Renal pelvis (tissue), 12 donors: ENCODE data around the gene PLK1. TPM values are rescaled to one million over a fixed set of nuclear protein-coding genes. Genes with fewer than 3 reads are reported as not detected.
"Not testable (repeated sequence)": the region's sequence is repeated elsewhere in the genome, so short reads cannot be mapped to it uniquely, and the experiment has no call there.

Experiments used
- DNase-seq: peaks from one replicate; pipeline ENCODE4 v3.0.0-alpha.2; 2013
- long read RNA-seq, 16 experiments: transcript quantifications; one replicate each; lab custom pipeline, GENCODE V29; 2026
- polyA plus RNA-seq, 3 donors: library from polyadenylated mRNA; unstranded; fragments of 120-200 nt; gene quantifications; one replicate each; pipeline ENCODE4 v1.2.1, GENCODE V29; 2013; ENCODE audit not compliant: insufficient read length in 3 of 3

The PLK1 gene
- 10 to 100 TPM; 31.7 to 36.4 (median 31.8) TPM for polyA plus RNA-seq
- long read RNA-seq, donor 1, partial matches to known transcripts, result 0 of 3 reads
- long read RNA-seq, donor 1, other reads (novel, unspliced or antisense), result 0 of 3 reads
- long read RNA-seq, donor 2, full-length matches to known transcripts, result 14 of 19 reads
- long read RNA-seq, donor 2, partial matches to known transcripts, result 5 of 19 reads
- long read RNA-seq, donor 2, other reads (novel, unspliced or antisense), result 0 of 19 reads
- long read RNA-seq, donor 3, partial matches to known transcripts, result 0 of 4 reads
- long read RNA-seq, donor 3, other reads (novel, unspliced or antisense), result 0 of 4 reads
- long read RNA-seq, donor 4, full-length matches to known transcripts, result 12 of 12 reads
- long read RNA-seq, donor 4, partial matches to known transcripts, result 0 of 12 reads
- long read RNA-seq, donor 4, other reads (novel, unspliced or antisense), result 0 of 12 reads
- long read RNA-seq, donor 5, partial matches to known transcripts, result 0 of 2 reads
- long read RNA-seq, donor 5, other reads (novel, unspliced or antisense), result 0 of 2 reads
- long read RNA-seq, donor 6, full-length matches to known transcripts, result 6 of 6 reads
- long read RNA-seq, donor 6, partial matches to known transcripts, result 0 of 6 reads
- long read RNA-seq, donor 6, other reads (novel, unspliced or antisense), result 0 of 6 reads
- long read RNA-seq, donor 7, transcript PLK1-201 (10 exons, 2,227 nt), result major isoform, 6 of 6 reads
- long read RNA-seq, donor 7, partial matches to known transcripts, result 0 of 6 reads
- long read RNA-seq, donor 7, other reads (novel, unspliced or antisense), result 0 of 6 reads
- long read RNA-seq, donor 8, transcript PLK1-201 (10 exons, 2,227 nt), result major isoform, 5 of 5 reads
- long read RNA-seq, donor 8, partial matches to known transcripts, result 0 of 5 reads
- long read RNA-seq, donor 8, other reads (novel, unspliced or antisense), result 0 of 5 reads
- long read RNA-seq, donor 9, transcript PLK1-201 (10 exons, 2,227 nt), result major isoform, 10 of 10 reads
- long read RNA-seq, donor 9, partial matches to known transcripts, result 0 of 10 reads
- long read RNA-seq, donor 9, other reads (novel, unspliced or antisense), result 0 of 10 reads
- long read RNA-seq, donor 10, transcript PLK1-201 (10 exons, 2,227 nt), result major isoform, 6 of 11 reads
- long read RNA-seq, donor 10, partial matches to known transcripts, result 5 of 11 reads
- long read RNA-seq, donor 10, other reads (novel, unspliced or antisense), result 0 of 11 reads
- long read RNA-seq, donor 11, transcript PLK1-201 (10 exons, 2,227 nt), result major isoform, 6 of 6 reads
- long read RNA-seq, donor 11, partial matches to known transcripts, result 0 of 6 reads
- long read RNA-seq, donor 11, other reads (novel, unspliced or antisense), result 0 of 6 reads
- long read RNA-seq, donor 12, full-length matches to known transcripts, result 13 of 18 reads
- long read RNA-seq, donor 12, partial matches to known transcripts, result 5 of 18 reads
- long read RNA-seq, donor 12, other reads (novel, unspliced or antisense), result 0 of 18 reads
- long read RNA-seq, donor 13, partial matches to known transcripts, result 7 of 9 reads
- long read RNA-seq, donor 13, other reads (novel, unspliced or antisense), result 0 of 9 reads
- long read RNA-seq, donor 14, result 0 reads
- long read RNA-seq, donor 15, result 0 reads
- long read RNA-seq, donor 16, partial matches to known transcripts, result 0 of 2 reads
- long read RNA-seq, donor 16, other reads (novel, unspliced or antisense), result 0 of 2 reads

- DNase-seq, result peak; percentile 84
Observed at GRCh38 chr16:23678430-23679273, at the start of gene PLK1. Gene PLK1, plus strand, starts transcription at chr16:23678889. Its CDS starts 44 bp downstream, at chr16:23678933.

GRCh38 chr16:23629516-23629915, 49.2 kb upstream of the PLK1 start:
- no peak for DNase-seq

- not testable (repeated sequence) for DNase-seq
Observed at GRCh38 chr16:23631874-23632273, 46.8 kb upstream of the PLK1 start.

GRCh38 chr16:23634461-23635036, 44.1 kb upstream of the PLK1 start:
- no peak for DNase-seq

DNA sequence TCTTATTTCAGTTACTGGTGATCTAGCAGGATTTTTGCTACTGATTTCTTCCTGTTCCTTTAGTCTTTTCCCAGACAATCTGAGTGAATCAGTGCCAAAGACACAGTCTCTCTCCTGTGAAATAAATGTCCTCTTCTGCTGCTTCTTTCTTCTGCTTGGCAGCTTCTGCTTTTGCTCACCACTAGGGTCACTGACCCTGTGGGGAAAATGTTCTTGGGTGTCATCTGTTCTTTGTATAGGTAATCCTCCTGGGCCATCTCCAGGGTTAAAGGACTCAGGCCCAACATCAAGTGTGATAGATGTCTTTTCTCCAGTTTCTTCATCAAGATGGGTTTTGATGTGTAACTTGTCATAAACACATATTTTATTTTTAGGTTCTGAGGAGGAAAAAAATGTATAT, 42.7 kb upstream of the PLK1 start:
- no peak for DNase-seq

- DNase-seq, result no peak
Observed at GRCh38 chr16:23640615-23640930, 38.1 kb upstream of the PLK1 start.

DNA sequence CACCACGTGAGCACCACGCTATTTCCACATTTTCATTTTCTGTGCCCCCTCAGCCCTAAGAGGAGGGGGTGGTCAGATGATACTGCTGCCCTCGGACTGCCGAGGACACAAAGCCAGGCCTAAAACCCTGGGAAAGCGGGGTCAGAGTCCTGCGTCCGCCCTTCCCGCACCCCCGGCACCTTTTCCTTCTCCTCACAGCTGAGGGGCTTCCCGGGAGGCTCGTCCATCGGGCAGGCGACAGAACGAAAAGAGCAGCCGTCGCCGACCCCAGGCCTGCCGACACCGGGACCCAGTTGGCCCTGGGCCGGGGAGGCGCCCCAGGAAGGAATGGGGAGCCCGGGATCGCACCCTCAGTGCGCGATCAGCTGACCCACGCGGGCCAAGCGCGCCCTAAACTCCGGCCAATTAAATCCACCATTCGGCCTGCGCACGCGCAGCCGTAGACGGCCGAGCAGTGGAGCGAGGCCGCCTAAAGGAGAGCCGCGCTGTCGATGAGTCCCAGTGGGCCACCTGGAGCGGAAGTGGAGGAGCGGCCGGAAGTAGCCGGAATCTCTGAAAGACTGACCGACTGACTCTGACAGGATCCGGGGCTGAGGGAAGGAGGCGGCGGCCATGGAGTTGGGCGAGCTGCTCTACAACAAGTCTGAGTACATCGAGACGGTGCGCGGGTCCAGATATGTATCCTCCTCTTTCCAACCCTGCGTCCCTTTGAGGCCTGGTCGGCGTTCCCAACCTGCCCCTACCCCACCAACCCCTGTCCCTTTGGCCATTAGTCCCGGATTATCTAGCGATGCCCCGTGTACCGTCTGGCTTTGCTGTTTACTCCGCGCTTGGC, 37.5 kb upstream of the PLK1 start, which contains the start of the genes DCTN5 and PALB2:
TSS of gene DCTN5 (plus strand) at position 536 of the 835 bp plus-strand sequence. CDS start at position 613, 77 bp downstream.
TSS of gene PALB2 (minus strand) at position 380 of the 835 bp plus-strand sequence. CDS start at position 227, 153 bp downstream.
- DNase-seq, result peak; percentile 93

GRCh38 chr16:23642246-23642774, 36.4 kb upstream of the PLK1 start:
- DNase-seq, result no peak

GRCh38 chr16:23650674-23651416, 27.8 kb upstream of the PLK1 start:
- no peak for DNase-seq

DNA sequence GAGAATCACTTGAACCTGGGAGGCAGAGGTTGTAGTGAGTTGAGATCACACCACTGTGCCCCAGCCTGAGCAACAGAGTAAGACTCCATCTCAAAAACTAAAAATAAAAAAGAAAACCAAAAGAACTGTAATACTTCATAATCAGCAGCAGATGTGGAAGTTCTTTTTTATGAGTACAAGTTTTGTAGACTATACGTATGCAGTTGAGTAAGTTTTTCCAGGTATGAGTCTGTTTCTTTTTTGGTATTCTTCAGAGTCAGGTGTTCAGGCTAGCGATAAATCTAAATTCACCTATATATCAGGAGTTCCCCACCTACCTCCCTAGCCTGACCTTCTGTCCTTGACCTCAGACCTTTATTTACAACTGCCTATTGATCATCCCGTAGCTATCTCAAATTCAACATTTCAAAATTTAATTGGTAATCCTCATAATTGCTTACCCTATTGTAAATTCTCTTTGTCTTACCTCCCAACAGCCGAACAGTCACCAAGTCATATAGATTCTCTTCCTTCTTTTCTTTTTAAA, 26.7 kb upstream of the PLK1 start:
- DNase-seq, result no peak

DNA sequence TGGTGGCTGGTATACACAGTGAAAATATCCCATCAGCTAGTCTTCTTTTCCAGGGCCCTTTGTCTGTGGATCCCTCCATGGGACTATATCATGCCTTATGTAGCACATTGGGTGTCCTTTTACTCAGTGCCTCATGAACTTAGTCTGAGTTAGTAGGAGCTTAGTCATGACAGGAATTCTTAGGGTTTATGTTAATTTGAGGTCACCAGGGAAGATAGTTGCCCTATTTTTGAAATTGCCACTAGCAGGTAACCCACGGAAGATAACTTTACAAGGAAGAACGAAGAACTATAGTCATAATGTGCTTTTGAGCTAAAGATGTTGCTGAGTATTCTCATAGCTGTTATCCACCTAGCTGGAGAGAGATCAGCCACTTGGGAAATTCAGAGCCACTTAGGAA, 14.8 kb upstream of the PLK1 start:
- DNase-seq, result no peak

GRCh38 chr16:23666571-23667354, 11.9 kb upstream of the PLK1 start:
- no peak for DNase-seq

DNA sequence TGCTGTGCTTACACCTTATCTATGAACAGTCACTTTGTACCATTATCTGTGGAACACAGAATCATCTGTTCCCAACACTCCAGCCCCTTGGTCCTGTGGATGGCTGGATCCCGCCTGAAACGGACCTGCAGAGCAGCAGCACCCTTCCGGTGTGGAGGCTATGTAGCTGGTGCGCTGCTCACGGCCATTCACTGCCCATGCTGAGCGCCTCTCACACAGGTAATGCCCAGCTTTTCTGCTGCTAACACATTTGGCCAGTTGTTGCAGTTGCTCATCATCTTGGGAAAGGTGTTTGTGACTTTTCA, 11.4 kb upstream of the PLK1 start:
- no peak for DNase-seq

DNA sequence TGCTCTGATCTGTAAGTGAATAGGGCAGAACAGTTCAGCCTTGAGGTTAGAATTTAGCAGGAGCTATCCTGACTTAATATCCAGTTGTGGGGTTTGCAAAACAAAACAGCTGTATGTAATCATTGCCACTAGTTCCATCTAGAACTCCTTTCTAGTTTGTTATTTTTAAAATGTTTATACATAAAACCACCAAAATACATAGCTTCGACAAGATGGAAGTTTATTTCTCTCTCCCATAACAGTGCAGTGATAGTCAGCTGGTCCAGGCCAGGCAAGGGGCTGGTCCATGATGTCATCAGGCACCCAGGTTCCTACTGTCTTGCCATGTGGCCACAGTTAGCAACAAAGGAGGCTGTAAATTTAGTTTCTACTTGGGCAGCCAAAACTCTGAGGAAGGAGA, 10.5 kb upstream of the PLK1 start:
- no peak for DNase-seq

- DNase-seq, result no peak
Observed at GRCh38 chr16:23668873-23669272, 9.8 kb upstream of the PLK1 start.

DNA sequence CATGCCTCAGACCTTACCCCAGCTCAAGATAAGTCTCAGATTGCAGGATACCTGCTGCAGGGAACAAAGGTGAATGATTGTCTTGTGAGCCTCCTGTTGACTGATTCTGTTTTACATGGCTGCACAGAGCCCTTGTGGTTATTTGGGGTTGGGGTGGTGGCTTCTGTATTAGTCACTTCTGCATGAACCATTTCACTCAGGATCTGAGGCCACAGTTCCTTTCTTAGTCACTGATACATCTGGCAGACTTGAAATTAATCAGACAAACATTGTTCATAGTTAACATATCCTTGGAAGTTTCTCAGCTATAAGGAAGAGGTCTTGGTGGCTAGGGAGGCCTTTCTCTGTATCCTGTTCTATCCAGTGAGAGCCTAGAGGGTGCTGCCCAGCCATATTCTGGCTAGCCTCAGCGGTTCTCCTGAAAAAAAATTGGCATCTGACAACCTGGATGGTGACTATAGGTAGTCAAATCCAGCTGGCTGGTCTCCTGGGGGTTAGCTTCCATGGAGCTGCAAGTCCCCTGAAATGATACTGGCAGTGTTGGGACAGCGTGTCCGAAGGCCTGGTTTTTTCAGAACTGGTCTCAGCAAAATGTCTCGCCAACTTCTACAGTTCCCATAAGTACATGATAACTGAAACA, 8.4 kb upstream of the PLK1 start:
- no peak for DNase-seq
